ENCODE results near the gene IGF1R.

IGF1R gene

DNA sequence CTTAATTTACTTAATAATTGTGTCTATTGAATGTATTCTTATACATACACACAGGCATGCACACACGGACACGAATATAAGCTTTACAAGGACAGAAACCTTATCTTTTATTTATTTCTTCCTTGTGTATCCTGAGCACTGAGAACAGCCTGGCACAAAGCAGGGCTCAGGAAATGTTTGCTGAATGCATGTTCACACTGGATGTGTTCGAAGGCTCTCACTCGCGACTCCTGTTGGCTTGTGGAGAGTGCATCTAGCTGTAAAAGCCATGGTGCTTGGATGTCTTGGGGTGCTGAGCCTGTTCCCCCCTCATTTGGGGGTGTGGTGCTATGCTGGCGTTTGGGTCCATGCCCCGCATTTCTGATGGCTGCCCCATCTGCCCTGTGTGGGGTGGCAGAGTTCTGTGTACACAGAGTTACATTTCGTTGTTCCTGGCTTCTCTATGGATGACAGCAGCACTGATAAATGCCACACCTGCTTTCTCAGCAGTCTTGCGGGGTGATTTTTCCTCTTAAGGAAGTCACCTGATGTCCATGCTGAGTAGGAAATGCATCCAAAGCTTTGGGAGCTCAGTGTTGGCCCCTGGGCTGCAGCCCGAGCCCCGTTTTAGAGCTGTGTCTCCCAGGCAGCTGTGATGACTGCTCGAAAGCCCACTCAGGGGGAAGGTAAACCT, 148.5 kb downstream of the IGF1R start:
- no peak for DNase-seq (ENCODE audit: low spot score)

DNA sequence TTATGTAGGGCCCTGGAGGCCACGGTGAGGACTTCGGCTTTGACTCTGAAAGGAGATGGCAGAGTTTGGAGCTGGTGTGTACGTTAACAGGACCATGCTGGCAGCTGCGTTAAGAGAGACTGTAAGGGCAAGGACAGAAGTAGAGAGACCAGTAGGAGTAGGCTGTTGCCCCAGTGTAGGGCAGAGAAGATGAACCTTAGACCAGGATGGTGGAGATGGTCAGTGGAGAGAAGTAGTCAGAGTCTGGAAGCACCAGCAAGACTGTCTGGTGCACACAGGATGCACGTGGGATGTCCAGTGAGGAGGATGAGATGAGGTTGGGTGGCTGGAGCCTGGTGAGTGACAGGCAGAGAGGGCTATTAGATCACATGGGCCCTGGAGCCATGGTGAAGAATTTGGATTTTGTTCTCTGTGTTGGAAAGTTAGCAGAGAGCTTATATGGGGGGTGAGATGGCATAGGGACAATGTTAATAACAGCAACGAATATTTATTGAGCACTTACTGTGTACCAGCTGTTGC, 150.1 kb downstream of the IGF1R start:
- DNase-seq (ENCODE audit: low spot score) = no peak

DNA sequence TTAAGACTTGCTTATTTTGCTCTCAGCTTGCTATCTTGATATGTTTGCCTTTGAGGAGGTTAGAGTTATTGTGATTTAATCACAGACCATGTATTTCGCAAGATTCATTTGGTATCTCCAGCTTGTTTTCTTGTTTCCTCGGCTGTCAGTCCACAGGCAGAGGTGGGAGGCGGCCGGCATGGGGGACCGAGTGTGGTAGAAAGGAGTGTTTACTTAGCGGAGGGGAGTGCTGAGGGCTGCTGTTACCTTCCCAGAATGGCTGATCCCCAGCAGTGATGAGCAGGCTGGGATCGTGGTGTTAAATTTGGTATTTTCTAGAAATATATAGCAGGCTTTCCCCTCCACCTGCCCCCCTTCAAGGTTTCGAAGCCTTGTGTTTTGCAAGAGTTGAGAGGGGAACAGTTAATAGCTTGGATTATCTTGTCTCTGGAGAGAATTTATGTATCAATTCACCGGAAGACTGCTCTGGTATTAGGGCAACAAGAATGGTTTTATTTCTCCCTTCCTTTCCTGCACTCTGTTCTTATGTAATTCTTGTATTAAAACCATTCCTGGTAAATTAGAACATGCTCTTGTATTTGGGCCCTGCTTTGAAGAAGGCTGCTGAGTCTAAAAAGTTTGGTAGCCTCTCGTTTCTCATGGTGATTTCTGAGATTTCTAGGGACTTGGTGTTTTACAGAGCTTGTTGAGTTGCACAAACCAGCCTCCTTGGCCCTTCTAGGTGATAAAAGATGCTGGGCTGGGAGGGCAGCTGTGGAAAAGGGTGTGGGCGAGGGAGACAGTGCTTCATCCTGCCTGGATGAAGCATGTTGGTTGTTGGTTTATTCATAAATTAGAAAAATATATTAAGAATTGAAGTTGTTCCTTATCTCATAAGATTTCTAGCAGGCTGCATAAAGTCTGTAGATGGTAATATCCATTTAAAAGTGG, 151.4 kb downstream of the IGF1R start:
- DNase-seq (ENCODE audit: low spot score) = no peak

DNA sequence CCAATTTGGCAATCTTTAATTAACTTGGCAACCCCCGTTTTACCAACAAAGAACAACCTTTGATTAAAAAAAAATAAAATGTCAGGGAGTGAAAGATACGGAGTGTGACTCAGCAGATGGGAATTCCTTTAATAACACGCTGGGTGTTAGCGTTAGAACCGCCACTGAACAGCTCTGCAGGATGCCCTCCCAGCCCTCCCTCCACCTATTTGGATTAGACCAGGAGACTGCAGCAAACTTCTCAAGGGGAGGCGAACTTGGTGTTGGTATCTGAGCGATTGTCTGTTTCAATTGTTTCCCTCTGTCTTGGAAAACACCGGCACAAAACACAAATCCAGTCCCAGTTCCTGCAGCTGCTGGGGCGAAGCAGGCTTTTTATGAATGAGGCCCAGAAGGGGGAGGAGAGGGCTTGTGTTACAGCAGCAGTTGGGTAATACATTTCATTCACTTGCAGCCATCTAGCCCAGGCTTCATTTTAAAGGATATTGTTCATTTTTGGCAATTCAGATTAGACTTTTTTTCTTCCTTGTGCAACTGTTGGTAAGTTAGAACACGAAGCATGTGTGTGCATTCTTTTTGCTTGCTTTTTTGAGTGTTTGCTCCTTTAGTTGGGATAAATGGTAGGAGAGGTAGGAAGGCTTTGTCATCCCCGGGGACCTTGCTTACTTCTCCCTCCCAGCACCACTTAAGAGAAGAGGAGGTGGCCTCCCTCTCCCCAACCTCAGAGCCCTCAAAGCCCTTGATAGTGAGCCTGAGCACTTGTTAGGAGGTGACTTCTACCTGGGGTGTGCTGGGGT, 152.3 kb downstream of the IGF1R start:
- no peak for DNase-seq (ENCODE audit: low spot score)

DNA sequence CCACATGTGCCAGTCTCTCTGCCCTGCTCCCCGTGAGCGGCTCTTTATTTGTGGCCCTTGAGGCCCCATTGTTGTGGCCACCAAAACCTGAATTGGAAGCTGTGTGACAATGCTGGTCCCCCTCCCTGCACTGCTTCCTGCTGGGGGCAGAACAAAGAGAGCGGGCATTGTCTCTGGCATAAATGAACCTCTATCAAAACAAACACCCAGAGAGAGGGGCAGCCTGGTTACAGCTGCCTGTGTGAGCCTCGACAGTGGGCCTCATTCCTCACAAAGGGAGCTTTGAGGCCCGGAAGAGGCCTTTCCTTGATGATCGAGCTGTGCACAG, 152.9 kb downstream of the IGF1R start:
- DNase-seq (ENCODE audit: low spot score) = no peak

DNA sequence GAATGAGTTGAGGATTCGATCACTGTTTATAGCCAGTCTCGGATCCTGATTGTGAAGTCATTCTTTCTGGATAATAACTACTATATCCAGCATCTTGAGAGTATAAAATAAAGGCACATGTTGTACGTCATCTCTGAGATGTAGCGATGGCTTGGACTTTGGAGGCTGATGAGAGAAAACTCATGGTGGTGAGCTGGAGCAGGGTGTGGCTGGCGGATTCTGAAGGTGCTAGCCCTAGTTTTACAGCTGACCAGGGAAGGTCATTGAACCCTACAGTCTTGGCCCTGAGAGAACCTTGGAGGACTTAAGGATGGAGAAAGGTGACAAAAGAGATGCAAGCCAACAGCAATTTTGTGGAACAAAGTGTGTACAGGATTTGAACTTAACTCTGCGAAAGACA, 153.8 kb downstream of the IGF1R start:
- no peak for DNase-seq (ENCODE audit: low spot score)

DNA sequence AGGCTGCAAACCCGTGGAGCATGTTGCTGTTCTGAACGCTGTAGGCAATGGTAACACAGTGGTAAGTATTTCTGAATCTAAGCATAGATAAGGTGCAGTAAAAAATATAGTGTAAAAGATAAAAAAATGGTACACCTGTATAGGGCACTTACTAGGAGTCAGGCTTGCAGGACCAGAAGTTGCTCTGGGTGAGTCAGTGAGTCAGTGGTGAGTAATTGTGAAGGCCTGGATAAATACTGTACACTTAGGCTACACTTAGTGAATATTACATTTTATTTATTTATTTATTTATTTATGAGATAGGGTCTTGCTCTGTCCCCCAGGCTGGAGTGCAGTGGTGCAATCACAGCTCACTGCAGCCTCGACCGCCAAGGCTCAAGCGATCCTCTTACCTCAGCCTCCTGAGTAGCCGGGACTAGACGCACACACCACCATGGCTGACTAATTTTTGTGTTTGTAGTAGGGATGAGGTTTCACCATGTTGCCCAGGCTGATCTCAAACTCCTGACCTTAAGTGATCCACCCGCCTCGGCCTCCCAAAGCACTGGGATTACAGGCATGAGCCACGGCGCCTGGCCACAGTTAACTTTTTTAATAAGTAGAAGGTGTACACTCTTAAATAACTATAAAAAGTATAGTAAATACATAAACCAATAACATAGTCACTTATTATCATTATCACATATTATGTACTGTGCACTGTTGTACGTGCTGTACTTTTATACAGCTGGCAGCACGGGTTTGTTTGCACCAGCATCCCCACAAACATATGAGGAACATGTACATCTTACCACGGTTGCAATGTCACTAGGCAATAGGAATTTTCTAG, 155.1 kb downstream of the IGF1R start:
- DNase-seq (ENCODE audit: low spot score) = no peak

DNA sequence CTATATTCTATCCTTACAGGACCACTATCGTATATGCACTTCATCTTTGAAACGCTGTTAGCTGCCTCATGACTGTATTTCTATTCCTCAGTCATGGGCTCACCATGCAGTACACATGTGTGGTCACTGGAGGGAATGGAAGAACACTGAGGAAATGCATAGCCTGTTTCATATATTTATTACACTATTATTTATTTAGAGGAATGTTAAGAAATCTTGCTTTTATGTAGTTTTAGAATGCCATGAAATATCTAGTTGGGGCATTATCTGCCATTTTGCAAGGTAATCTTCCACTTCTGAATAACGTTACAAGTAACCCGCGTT, 155.7 kb downstream of the IGF1R start:
- DNase-seq (ENCODE audit: low spot score) = no peak

DNA sequence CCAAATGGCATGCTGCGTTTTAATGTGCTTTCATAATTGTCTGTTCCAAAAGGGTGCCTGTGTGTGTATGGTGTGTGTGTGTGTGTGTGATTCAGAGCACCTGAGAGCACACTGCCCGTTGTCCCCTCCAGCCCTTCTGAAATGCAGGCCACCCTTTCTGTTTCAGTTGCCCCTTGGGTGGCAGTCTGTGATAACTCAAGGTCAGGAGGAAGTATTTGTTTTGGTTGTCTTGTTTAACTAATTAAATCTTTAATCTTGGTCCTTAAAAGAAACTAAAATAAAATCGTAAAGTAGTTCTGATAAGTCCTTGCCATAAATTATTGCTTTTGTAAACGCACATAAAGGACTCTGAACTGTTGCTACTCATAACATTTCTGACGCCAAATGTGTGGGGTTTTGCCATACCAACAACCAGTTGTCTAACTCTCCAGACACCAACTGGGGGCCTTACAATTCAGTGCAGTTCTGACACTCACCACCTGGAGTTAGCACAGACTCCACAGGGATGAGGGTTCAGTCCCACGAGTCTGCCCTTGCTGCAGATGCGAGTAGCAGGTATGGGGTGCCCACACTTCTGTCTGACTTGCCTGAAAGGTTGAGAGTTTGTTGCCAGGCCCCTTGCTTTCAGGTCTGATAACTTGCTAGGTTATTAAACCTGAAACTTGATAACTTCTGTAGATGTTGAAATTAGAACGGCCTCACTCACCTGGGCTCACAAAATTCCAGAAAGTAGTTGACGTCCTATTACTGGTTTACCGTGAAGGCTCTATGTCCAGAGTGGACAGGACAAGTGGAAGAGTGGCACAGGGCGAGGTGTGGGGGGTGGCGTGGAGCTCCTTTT, 157.3 kb downstream of the IGF1R start:
- DNase-seq (ENCODE audit: low spot score) = no peak

DNA sequence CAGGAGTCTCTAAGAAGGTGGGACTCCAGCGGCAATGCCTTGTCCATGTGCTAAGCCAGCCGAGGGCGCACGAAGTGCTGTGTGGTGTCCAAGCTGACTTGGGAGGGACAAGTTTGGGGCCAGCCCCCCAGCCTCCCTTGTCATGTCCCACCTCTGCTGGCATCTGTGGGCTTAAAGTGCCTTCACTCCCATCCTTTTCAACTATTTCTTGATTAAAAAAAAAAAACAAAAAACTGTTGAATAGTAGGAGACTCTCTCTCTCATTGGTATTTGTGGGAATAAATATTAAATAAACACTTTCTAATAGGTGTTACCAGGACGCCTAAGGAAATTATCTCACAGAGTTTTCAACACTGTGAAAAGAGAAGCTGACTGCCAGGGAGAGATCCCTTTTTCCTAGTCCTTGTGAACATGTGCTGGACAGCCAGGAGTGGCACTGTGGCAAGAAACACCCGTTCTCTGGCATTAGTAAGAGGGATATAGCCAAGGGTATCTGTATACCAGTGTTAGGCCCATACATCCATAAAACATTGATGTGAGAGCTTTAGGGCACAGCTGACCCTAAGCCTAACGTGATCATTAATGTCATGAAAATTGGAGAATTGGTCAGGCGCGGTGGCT, 158.0 kb downstream of the IGF1R start:
- DNase-seq (ENCODE audit: low spot score) = no peak

DNA sequence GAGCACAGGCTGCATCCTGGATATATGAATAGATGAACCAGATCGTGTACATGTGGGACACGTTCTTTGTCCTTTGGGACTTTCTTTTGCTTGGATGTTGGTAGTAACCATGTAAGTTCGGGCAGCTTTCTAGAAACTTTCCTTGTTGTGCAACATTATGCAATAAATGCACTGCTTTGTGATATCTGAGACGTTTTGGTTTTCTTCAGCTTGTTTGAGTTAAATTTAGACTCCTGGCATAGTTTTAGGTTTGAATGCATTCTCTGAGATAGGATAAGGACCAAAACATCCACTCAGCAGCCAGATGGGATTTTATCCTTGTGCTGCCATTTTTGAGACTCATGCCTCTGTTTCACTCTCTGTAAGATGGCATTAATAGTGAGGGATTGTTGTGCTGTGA, 158.9 kb downstream of the IGF1R start:
- no peak for DNase-seq (ENCODE audit: low spot score)

DNA sequence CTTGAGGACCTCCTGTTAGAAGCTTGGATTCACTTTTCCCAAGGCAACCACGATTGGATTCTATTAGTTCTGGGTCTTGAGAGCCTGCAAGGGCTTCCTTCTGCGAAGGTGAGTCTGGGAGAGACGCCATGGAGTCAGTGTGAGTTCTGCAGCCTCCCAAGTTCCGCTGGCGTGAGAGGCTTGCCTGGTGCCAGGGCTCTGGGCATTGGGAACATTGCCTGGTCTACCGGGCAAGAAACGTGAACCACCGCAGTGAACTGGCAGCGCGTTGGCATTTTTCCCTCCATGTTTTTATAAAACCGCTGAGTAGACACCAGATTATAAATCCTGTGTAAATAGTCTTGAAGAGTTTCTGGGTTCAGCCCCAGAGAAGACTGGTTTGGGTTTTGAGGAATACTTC, 160.9 kb downstream of the IGF1R start:
- no peak for DNase-seq (ENCODE audit: low spot score)

DNA sequence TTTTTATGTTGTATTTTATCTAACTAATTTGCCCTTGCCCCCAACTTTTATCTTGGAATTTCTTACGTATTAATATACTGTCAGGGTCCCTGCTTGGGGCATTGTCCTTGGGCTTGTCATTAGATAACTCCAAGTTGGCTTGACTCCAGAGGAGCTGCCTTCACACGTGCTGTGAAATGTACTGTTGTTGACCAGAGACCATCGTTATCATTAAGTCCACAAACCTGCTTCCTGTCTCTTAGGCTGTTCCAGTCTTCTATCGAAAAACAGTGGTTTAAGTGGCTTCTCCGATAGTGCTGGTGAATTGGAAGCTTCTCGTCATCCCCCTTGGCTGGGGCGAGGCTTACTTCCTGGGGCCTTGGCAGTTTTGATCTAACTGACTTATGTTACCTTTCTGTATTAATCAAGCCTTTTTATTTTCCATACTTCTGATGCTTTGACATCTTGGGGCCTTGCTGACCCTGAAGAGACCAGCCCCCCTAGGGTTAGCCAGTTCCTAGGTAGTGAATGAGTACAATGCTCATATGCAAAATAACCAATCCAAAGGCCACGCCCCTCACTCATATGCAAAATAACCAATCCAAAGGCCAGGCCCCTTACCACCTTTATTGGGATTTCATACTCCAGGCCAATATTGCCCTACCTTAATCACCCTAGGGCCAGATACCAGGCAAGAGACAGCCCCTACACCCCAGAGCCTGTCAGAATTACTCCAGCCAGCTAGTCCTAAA, 164.5 kb downstream of the IGF1R start:
- DNase-seq (ENCODE audit: low spot score) = no peak

DNA sequence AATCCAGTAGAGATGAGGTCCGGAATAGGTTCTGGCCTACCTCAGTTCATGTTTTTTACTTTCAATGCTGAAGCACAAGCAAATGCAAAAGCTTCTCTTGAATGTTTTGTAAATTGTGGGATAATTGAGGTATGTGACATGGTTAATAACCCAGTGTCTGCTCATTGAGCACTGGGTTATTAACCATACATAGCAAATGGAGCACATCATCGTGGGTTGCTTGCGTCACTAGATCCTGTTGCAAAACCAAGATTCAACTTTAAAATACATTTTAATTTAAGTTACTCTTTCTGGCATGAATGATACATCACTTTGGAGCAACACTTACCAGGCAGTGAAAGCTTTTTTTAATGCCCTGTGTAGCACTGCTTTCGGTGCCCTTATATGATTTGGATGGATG, 165.6 kb downstream of the IGF1R start:
- DNase-seq (ENCODE audit: low spot score) = no peak

DNA sequence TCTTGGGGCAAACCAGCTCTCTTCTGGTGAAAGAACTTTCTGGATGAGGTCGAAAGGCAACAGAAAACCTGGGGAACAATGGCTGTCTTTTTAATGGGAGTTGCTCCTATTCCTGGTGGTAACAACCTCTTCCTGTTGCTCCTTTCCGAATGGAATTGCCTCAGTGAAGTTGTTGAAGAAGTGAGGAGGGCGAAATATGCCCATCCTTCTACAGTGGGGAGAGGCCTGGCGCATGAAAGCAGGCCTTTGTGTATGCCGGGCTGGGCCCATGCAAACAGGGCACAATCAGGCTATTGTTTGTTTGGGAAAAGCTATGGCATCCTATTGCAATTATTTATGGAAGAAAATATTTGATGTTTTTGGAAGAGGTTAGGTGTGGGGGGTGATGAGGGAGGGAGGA, 166.9 kb downstream of the IGF1R start:
- no peak for DNase-seq (ENCODE audit: low spot score)

DNA sequence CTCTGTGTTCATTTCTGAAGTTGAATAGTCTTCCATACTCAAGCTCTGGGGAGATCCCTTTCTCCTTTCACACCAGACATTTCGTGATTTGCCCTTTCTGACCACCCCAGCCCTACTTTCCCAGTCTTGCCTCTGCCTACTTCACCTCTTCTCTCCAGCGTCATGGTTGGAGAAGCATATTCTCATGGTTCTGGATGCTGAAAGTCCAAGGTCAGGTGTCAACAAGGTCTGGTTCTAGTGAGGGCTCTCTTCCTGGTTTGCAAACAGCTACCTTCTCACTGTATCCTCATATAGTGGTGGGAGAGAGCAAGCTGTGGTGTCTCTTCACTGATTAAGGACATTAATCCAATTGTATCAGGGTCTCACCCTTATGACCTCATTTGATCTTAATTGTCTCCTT, 169.4 kb downstream of the IGF1R start:
- DNase-seq (ENCODE audit: low spot score) = no peak

DNA sequence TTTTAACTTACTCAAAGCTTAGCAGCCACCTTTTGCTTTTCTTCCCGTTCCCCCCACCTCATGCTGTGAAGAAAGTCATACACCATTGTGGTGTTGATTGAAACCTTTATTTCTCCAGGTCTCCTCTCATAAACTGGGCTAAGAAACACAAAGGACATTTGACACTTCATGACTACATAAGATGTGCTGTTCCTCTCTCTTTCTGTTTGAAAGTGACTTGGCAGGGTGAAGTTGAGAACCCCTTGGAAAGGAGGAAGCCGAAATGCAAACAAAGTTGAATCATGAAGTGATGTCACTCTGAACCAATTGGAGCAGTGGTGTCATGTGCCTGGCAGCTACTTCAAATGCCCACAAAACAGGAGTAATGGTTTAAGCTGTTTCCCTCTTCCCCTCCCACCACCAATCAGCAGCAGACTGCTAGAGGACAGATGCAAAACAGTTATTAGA, 174.7 kb downstream of the IGF1R start:
- DNase-seq (ENCODE audit: low spot score) = no peak

DNA sequence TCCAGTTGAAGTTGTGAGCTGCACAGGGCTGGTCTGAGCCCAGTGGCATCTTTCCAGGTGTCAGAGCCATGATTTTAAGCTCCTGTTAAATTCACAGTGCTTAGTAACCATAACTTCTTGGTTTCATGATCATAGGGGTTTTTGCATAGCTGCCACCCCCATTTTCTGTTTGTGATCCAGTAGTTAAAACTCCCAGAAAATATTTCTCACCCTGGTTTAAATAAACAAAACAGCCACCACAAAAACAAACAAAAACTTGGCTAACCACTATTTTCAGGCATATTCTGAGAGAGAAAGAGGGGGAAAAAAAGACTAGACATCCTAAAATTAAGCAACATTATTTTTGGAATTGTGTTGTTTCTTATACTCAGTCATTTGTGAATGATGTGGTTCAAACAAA, 175.3 kb downstream of the IGF1R start:
- DNase-seq (ENCODE audit: low spot score) = no peak

DNA sequence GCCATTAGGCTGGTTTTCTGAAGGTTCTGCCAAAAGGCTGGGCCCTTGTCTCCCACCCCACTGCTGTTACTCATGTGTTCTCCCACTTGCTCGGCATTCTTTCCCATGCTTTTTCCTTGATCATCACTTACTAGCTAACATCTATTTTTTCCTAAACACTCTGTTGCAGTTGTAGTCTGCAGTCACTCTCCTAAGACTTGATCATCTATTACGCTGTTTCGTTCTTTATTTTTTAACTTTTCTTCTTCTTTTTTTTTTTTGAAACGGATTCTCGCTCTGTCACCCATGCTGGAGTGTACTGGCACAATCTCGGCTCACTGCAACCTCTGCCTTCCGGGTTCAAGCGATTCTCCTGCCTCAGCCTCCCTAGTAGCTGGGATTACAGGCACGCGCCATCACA, 176.3 kb downstream of the IGF1R start:
- DNase-seq (ENCODE audit: low spot score) = no peak

DNA sequence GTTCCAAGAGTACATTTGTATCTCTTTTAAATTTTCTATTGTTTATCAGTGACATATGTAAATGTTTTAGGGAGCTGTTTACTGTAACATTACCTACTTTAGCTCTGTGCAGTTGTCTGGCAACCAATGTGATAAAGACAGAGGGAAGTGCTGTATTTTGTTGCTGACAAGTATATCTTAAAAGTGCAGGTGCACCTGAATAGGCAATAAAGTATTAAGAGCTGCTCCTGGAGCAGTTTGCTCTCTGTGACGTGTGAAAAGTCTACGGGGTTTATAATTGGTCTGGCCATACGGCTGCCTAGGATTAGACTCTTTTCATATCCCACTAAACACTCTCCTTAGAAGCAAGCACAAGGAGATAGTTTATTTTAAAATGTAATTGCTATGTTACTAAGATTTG, 178.3 kb downstream of the IGF1R start:
- no peak for DNase-seq (ENCODE audit: low spot score)

Data from CD4-positive, alpha-beta T cell treated with Interleukin-15 for 4 hours (primary cell).